ENCODE results near the gene REELD1. TPM values are rescaled to one million over a fixed set of nuclear protein-coding genes. Genes with fewer than 3 reads are reported as not detected.

REELD1 gene
- total and polyA plus RNA-seq, 8 donors, result 0.30 to 0.73 TPM; not detected in 6

- Histone ChIP-seq H3K9me3 (peaks cover 0 to 10% (median 9%) of the 10 kb centered on the region in 4 donors), H3K4me1 (peaks cover 3 to 16% (median 5%) of the 10 kb centered on the region in 4 donors), H3K27ac (peak overlapping the region in 2 of 5 donors; percentile 52 to 57), H3K4me3 (no peak overlapping the region), H3K27me3 (no peaks in the 10 kb centered on the region), H3K36me3 (no peaks in the 10 kb centered on the region)
- WGBS, 5 donors, result 66 to 79% (median 67%) methylated on average over 5 of the region's 5 CpGs
- intact Hi-C loops (cut with DNase I; ENCODE audit: low total_unique reads), result no loop called here
- TF ChIP-seq POLR2A (IDR thresholded peaks at IDR 0.05) (no peak), EP300 (IDR thresholded peaks at IDR 0.05) (no peak), CTCF (IDR thresholded peaks at IDR 0.05) (no peak), POLR2AphosphoS5 (IDR thresholded peaks at IDR 0.05) (no peak)
- no peak for DNase-seq
Observed at GRCh38 chr4:146236216-146236615, 21.9 kb downstream of the REELD1 start.

- WGBS, 5 donors, result 76 to 84% (median 80%) methylated on average over 6 of the region's 6 CpGs
- TF ChIP-seq POLR2A (IDR thresholded peaks at IDR 0.05), result no peak
- TF ChIP-seq EP300 (IDR thresholded peaks at IDR 0.05), result no peak
- TF ChIP-seq CTCF (IDR thresholded peaks at IDR 0.05), result no peak
- no peak for TF ChIP-seq POLR2AphosphoS5 (IDR thresholded peaks at IDR 0.05)
Observed at GRCh38 chr4:146237092-146237491, 22.8 kb downstream of the REELD1 start.

GRCh38 chr4:146238107-146238506, 23.8 kb downstream of the REELD1 start:
- Histone ChIP-seq H3K9me3 (no peaks in the 10 kb centered on the region), H3K36me3 (no peaks in the 10 kb centered on the region), H3K27me3 (no peaks in the 10 kb centered on the region), H3K4me1 (peaks cover 18 to 35% (median 22%) of the 10 kb centered on the region in 4 donors), H3K27ac (no peak overlapping the region), H3K4me3 (no peak overlapping the region)
- WGBS, 5 donors, result 68 to 91% (median 85%) methylated on average over 3 of the region's 3 CpGs
- TF ChIP-seq CTCF (IDR thresholded peaks at IDR 0.05), result no peak
- no peak for TF ChIP-seq POLR2AphosphoS5 (IDR thresholded peaks at IDR 0.05)
- TF ChIP-seq EP300 (IDR thresholded peaks at IDR 0.05), result no peak
- no peak for TF ChIP-seq POLR2A (IDR thresholded peaks at IDR 0.05)
- intact Hi-C loops (cut with DNase I; ENCODE audit: low total_unique reads), result no loop called here
- DNase-seq, result no peak

More at GRCh38 chr4:146237092-146237491, 22.8 kb downstream of the REELD1 start:
- DNase-seq, result no peak
- H3K9me3 ChIP-seq, result peaks cover 0 to 5% (median 4%) of the 10 kb centered on the region in 4 donors
- H3K4me3 ChIP-seq, result no peak overlapping the region
- intact Hi-C loops (cut with DNase I; ENCODE audit: low total_unique reads), result no loop called here
- H3K27ac ChIP-seq, result no peak overlapping the region
- H3K27me3 ChIP-seq, result no peaks in the 10 kb centered on the region
- H3K4me1 ChIP-seq, result peaks cover 11 to 25% (median 13%) of the 10 kb centered on the region in 4 donors
- no peaks in the 10 kb centered on the region for H3K36me3 ChIP-seq

GRCh38 chr4:146243141-146243882, 29.0 kb downstream of the REELD1 start:
- Histone ChIP-seq H3K4me3 (peak overlapping the region in 1 of 4 donors; percentile 10), H3K4me1 (peaks cover 27 to 63% (median 44%) of the 10 kb centered on the region in 4 donors), H3K27me3 (no peaks in the 10 kb centered on the region), H3K36me3 (no peaks in the 10 kb centered on the region), H3K27ac (peak overlapping the region in 3 of 5 donors; percentile 81 to 91 (median 83)), H3K9me3 (no peaks in the 10 kb centered on the region)
- WGBS, 5 donors, result 53 to 75% (median 65%) methylated on average over 14 to 24 of the region's 24 CpGs
- DNase-seq, result peak in 1 of 2 donors; percentile 45
- intact Hi-C loops (cut with DNase I; ENCODE audit: low total_unique reads), result no loop called here
- TF ChIP-seq EP300 (IDR thresholded peaks at IDR 0.05) (no peak), POLR2A (IDR thresholded peaks at IDR 0.05) (no peak), POLR2AphosphoS5 (IDR thresholded peaks at IDR 0.05) (no peak), CTCF (IDR thresholded peaks at IDR 0.05) (peak in 1 of 7 experiments; percentile 33)

Data from stomach (tissue), 9 donors.